Measurements from ENCODE around the gene MAGOHB. TPM values are rescaled to one million over a fixed set of nuclear protein-coding genes. Genes with fewer than 3 reads are reported as not detected.

MAGOHB gene
- total RNA-seq, 1 donor from 2014 or later: 54.7 TPM

GRCh38 chr12:10557329-10557728 lies 56.1 kb downstream of the MAGOHB start:
- intact Hi-C loops (cut with micrococcal nuclease): no loop called here

- intact Hi-C loops (cut with micrococcal nuclease): no loop called here
Observed at GRCh38 chr12:10554756-10555481, 58.5 kb downstream of the MAGOHB start.

- intact Hi-C loops (cut with micrococcal nuclease): no loop called here
Observed at GRCh38 chr12:10554228-10554755, 59.1 kb downstream of the MAGOHB start.

Other genes with a start within 250 kb of the MAGOHB start
- gene KLRK1, start 223.6 kb downstream of the MAGOHB start, total RNA-seq: 0.23 and 0.43 TPM in 2 replicates
- gene KLRC4, start 203.9 kb downstream of the MAGOHB start, total RNA-seq: not detected in 2 replicates
- not detected in 2 replicates for gene KLRC3, start 193.0 kb downstream of the MAGOHB start, total RNA-seq
- gene KLRC2, start 177.6 kb downstream of the MAGOHB start, total RNA-seq: not detected in 2 replicates
- not detected in 2 replicates for gene KLRC1, start 160.2 kb downstream of the MAGOHB start, total RNA-seq
- 0.25 and 1.0 TPM in 2 replicates for gene EIF2S3B, start 107.7 kb downstream of the MAGOHB start, total RNA-seq
- 0.32 and 1.7 TPM in 2 replicates for gene STYK1, start 60.4 kb upstream of the MAGOHB start, total RNA-seq
- 57.9 and 60.7 TPM in 2 replicates for gene YBX3, start 109.7 kb upstream of the MAGOHB start, total RNA-seq
- gene TAS2R7, start 189.0 kb upstream of the MAGOHB start, total RNA-seq: not detected in 2 replicates
- gene TAS2R8, start 193.7 kb upstream of the MAGOHB start, total RNA-seq: not detected in 2 replicates
- gene TAS2R9, start 196.6 kb upstream of the MAGOHB start, total RNA-seq: not detected in 2 replicates
- gene TAS2R10, start 212.7 kb upstream of the MAGOHB start, total RNA-seq: 1.1 and 1.3 TPM in 2 replicates
- gene PRR4, start 235.9 kb upstream of the MAGOHB start, total RNA-seq: 2.5 and 3.7 TPM in 2 replicates